Measurements from ENCODE around the gene OR6S1.
"Not testable (repeated sequence)": the region's sequence is repeated elsewhere in the genome, so short reads cannot be mapped to it uniquely, and the experiment has no call there.

The OR6S1 gene

GRCh38 chr14:20668969-20669368 lies 27.5 kb upstream of the OR6S1 start:
- DNase-seq = no peak

- DNase-seq = no peak
Measured at GRCh38 chr14:20667957-20668356, 26.5 kb upstream of the OR6S1 start.

GRCh38 chr14:20666400-20666961 lies 25.0 kb upstream of the OR6S1 start:
- not testable (repeated sequence) for DNase-seq

- DNase-seq = no peak
Measured at GRCh38 chr14:20662968-20663732, 21.7 kb upstream of the OR6S1 start.

GRCh38 chr14:20661197-20661596 lies 19.7 kb upstream of the OR6S1 start:
- DNase-seq = no peak

GRCh38 chr14:20659813-20660395 lies 18.4 kb upstream of the OR6S1 start:
- no peak for DNase-seq

GRCh38 chr14:20659336-20659735 lies 17.8 kb upstream of the OR6S1 start:
- no peak for DNase-seq

GRCh38 chr14:20658246-20658645 lies 16.8 kb upstream of the OR6S1 start:
- no peak for DNase-seq

- DNase-seq = no peak
Measured at GRCh38 chr14:20657216-20658211, 16.0 kb upstream of the OR6S1 start.

- no peak for DNase-seq
Measured at GRCh38 chr14:20656274-20656673, 14.8 kb upstream of the OR6S1 start.

- DNase-seq = no peak
Measured at GRCh38 chr14:20655851-20656250, 14.4 kb upstream of the OR6S1 start.

GRCh38 chr14:20652996-20653975 lies 11.8 kb upstream of the OR6S1 start:
- DNase-seq = no peak

GRCh38 chr14:20645481-20645880 lies 4.0 kb upstream of the OR6S1 start:
- no peak for DNase-seq

- DNase-seq = no peak
Measured at GRCh38 chr14:20644520-20644919, 3.0 kb upstream of the OR6S1 start.

- not testable (repeated sequence) for DNase-seq
Measured at GRCh38 chr14:20642755-20643154, 1.3 kb upstream of the OR6S1 start.

- DNase-seq = no peak
Measured at GRCh38 chr14:20642182-20642581, 691 bp upstream of the OR6S1 start.

GRCh38 chr14:20632831-20633691 lies 8.4 kb downstream of the OR6S1 start:
- DNase-seq = no peak

GRCh38 chr14:20632448-20632830 lies 9.1 kb downstream of the OR6S1 start:
- no peak for DNase-seq

GRCh38 chr14:20631880-20632389 lies 9.6 kb downstream of the OR6S1 start:
- no peak for DNase-seq

- peak; percentile 6 for DNase-seq
Measured at GRCh38 chr14:20631023-20631879, 10.2 kb downstream of the OR6S1 start.
